ENCODE measurements around the gene TRMT11.

DNA sequence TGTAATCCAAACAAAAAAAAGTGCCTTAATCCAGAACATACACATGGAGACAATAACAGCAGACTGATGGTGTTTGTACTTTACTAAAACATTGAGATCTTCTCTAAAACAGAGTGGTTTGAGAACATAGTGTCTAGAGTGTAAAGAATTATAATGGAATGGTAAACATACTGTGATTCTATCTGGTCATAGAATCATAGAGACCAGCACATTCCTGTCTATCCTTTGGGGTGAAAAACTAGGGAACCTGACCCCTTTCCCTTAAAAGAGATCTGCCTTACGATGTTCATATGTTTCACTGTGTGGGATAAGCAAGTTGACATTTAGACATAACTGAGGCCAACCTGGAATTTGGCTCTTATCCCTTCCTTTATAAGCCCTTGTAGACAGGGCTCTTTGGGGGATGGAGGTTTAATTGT is 55.7 kb downstream of the TRMT11 start:
- TF ChIP-seq, protein P1, sequence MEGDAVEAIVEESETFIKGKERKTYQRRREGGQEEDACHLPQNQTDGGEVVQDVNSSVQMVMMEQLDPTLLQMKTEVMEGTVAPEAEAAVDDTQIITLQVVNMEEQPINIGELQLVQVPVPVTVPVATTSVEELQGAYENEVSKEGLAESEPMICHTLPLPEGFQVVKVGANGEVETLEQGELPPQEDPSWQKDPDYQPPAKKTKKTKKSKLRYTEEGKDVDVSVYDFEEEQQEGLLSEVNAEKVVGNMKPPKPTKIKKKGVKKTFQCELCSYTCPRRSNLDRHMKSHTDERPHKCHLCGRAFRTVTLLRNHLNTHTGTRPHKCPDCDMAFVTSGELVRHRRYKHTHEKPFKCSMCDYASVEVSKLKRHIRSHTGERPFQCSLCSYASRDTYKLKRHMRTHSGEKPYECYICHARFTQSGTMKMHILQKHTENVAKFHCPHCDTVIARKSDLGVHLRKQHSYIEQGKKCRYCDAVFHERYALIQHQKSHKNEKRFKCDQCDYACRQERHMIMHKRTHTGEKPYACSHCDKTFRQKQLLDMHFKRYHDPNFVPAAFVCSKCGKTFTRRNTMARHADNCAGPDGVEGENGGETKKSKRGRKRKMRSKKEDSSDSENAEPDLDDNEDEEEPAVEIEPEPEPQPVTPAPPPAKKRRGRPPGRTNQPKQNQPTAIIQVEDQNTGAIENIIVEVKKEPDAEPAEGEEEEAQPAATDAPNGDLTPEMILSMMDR (IDR thresholded peaks at IDR 0.05; ENCODE audit: insufficient read depth, low read length): no peak
- TF ChIP-seq SPI1 (IDR thresholded peaks at IDR 0.05; ENCODE audit: borderline replicate concordance, low read depth): no peak
- TF ChIP-seq GABPA (IDR thresholded peaks at IDR 0.05; ENCODE audit: low read depth): no peak
- TF ChIP-seq POLR2AphosphoS5 (IDR thresholded peaks at IDR 0.05; ENCODE audit: low read depth): no peak
- TF ChIP-seq, protein P2, sequence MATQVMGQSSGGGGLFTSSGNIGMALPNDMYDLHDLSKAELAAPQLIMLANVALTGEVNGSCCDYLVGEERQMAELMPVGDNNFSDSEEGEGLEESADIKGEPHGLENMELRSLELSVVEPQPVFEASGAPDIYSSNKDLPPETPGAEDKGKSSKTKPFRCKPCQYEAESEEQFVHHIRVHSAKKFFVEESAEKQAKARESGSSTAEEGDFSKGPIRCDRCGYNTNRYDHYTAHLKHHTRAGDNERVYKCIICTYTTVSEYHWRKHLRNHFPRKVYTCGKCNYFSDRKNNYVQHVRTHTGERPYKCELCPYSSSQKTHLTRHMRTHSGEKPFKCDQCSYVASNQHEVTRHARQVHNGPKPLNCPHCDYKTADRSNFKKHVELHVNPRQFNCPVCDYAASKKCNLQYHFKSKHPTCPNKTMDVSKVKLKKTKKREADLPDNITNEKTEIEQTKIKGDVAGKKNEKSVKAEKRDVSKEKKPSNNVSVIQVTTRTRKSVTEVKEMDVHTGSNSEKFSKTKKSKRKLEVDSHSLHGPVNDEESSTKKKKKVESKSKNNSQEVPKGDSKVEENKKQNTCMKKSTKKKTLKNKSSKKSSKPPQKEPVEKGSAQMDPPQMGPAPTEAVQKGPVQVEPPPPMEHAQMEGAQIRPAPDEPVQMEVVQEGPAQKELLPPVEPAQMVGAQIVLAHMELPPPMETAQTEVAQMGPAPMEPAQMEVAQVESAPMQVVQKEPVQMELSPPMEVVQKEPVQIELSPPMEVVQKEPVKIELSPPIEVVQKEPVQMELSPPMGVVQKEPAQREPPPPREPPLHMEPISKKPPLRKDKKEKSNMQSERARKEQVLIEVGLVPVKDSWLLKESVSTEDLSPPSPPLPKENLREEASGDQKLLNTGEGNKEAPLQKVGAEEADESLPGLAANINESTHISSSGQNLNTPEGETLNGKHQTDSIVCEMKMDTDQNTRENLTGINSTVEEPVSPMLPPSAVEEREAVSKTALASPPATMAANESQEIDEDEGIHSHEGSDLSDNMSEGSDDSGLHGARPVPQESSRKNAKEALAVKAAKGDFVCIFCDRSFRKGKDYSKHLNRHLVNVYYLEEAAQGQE (IDR thresholded peaks at IDR 0.05; ENCODE audit: insufficient replicate concordance, low read depth): no peak
